GM18502 (cell line): ENCODE data around the gene PHKA2.
"Not testable (repeated sequence)": the region's sequence is repeated elsewhere in the genome, so short reads cannot be mapped to it uniquely, and the experiment has no call there.

Source experiments
- ATAC-seq: cut with Tn5 transposase; IDR thresholded peaks from one replicate; pipeline ENCODE4 v1.9.1; 2021; ENCODE audit warnings: mild to moderate bottlenecking; ENCODE audit not compliant: unreplicated experiment, poor library complexity

PHKA2 gene

GRCh38 chrX:18983666-18984380 is at the start of gene PHKA2:
TSS of gene PHKA2 (minus strand) at chrX:18984114. CDS start at chrX:18983932, 182 bp downstream.
- ATAC-seq = peak; percentile 55

GRCh38 chrX:19030805-19031204 is 46.9 kb upstream of the PHKA2 start:
- no peak for ATAC-seq

- ATAC-seq = no peak
Observed at GRCh38 chrX:19028560-19028959, 44.6 kb upstream of the PHKA2 start.

- no peak for ATAC-seq
Observed at GRCh38 chrX:19024366-19024765, 40.5 kb upstream of the PHKA2 start.

- no peak for ATAC-seq
Observed at GRCh38 chrX:19019996-19020395, 36.1 kb upstream of the PHKA2 start.

- no peak for ATAC-seq
Observed at GRCh38 chrX:19017271-19017670, 33.4 kb upstream of the PHKA2 start.

GRCh38 chrX:19016614-19017013 is 32.7 kb upstream of the PHKA2 start:
- not testable (repeated sequence) for ATAC-seq

- ATAC-seq = no peak
Observed at GRCh38 chrX:19007868-19008267, 24.0 kb upstream of the PHKA2 start.

- no peak for ATAC-seq
Observed at GRCh38 chrX:19007011-19007410, 23.1 kb upstream of the PHKA2 start.

GRCh38 chrX:19005909-19006308 is 22.0 kb upstream of the PHKA2 start:
- ATAC-seq = no peak

GRCh38 chrX:19003756-19004155 is 19.8 kb upstream of the PHKA2 start:
- ATAC-seq = no peak

GRCh38 chrX:18998653-18999052 is 14.7 kb upstream of the PHKA2 start:
- no peak for ATAC-seq

GRCh38 chrX:18997916-18998315 is 14.0 kb upstream of the PHKA2 start:
- ATAC-seq = no peak

GRCh38 chrX:18996536-18996935 is 12.6 kb upstream of the PHKA2 start:
- ATAC-seq = no peak

GRCh38 chrX:18995221-18995620 is 11.3 kb upstream of the PHKA2 start:
- no peak for ATAC-seq

- ATAC-seq = no peak
Observed at GRCh38 chrX:18994713-18995112, 10.8 kb upstream of the PHKA2 start.

GRCh38 chrX:18992829-18993228 is 8.9 kb upstream of the PHKA2 start:
- ATAC-seq = no peak

- peak; percentile 1 for ATAC-seq
Observed at GRCh38 chrX:18985186-18985435, 1.2 kb upstream of the PHKA2 start.

- ATAC-seq = peak; percentile 83
Observed at GRCh38 chrX:18984381-18985185, 669 bp upstream of the PHKA2 start.

GRCh38 chrX:18981124-18981807 is 2.6 kb downstream of the PHKA2 start:
- no peak for ATAC-seq

- not testable (repeated sequence) for ATAC-seq
Observed at GRCh38 chrX:18980262-18980661, 3.7 kb downstream of the PHKA2 start.
